COLO829 (cell line): ENCODE results near the gene ATP9A.

ENCODE experiments used
- DNase-seq: peaks from one replicate; pipeline ENCODE4 v3.0.0; 2012; ENCODE audit warnings: low spot score

ATP9A gene

GRCh38 chr20:51597389-51598231 lies 170.6 kb downstream of the ATP9A start:
- no peak for DNase-seq

DNA sequence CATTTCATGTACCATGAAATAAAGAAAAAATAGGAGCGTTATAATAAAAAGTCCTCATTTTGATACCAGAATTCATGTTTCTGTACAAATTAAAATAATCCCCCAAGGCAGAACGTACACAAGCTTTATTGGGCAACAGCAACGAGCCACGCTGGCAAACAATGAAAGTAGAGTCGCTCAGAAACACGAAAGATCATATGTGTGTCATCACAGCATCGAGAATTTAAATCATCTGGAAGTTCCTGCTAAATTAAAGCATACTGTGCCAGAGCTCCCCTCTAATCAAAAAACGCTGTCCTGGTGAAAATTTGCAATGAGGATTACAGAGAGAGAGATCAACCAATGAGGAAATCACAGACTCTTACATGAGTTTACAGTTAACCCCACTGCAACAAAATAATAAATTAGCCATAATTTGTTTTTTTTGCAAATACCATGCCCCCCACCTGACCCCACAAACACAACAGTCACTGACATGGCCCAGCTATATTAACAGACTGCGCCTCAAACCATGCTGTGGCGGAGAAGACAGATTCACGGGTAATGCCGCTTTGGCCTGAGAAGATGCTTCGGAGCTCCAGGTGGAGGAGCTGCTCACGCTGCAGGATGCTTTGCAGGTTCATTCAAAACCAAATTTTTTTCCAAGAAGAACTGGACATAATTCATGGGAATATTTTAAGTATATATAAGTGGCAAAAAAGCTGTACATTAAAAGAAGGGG lies 171.4 kb downstream of the ATP9A start:
- DNase-seq, result no peak

DNA sequence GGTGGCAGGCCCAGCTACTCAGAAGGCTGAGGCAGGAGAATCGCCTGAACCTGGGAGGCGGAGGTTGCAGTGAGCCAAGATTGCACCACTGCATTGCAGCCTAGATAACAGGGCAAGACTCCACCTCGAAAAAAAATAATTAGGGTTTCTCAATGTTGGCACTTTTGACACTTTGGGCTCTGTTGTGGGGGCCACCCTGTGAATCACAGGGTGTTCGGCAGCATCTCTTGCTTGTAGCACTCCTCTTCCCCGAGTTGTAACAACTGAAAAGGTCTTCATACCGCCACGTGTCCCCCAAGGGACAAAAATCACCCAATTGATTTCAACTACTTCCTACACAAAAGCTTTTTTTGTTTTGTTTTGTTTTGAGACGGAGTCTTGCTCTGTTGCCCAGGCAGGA lies 172.4 kb downstream of the ATP9A start:
- no peak for DNase-seq

DNA sequence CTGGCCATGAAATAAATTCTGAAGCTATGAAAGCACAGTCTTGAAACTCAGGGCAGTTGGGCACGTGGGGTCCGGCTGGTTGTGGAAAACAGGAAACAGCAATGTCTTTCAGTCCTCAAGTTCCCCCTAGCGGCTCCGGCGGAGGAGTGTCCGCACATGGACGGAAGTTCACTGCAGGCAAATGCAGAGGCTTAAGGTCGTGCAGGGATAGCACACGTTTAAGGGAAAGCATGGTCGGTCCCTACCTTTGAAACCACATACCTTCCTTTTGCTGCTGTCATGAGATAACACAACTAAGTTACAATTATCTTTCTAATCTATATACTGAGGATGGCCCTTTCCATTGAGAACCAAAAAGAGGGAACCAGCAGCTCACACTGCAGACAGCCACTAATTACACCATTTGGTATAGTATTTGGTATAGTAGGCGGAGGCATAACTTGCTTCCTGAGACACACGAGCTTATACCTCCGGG lies 173.1 kb downstream of the ATP9A start:
- peak; percentile 93 for DNase-seq

DNA sequence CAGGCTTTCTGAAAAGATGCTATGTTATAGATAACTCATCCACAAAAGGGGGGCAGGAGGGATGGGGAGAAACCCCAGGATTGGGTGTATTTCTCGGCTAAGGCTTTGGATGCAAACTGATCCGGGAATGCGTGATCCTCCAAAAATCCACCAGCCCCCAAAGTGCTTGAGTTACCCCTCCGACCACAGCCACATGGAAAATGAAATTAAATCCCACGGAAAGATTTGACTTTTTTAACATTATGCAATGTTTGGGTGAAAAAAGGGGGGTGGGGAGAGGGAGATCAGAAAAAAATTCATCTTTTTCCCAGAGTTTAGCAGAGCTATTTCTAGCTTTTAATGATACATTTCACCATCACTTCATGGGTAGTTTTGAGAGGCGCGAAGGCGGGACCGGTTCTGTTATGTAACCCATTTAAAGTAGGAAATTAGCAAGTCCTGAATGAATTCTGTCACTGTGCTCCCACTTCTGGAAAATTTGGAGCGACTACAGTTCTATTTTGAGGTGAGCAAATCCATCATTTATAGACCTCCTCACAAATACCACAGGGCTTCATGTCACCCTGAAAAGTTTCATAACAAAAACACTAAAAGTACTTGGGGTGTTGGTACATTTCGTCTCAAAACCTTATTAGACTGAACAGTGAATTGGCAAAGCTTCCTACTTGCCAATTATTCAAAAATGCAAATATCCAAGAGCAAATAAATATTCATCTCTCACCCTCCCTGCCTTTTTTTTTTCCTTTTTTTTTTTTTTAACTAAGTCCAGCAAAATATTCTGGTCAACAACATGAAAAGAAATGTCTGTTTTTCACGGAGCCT lies 173.7 kb downstream of the ATP9A start:
- DNase-seq, result no peak

- no peak for DNase-seq
These were observed 174.6 kb downstream of the ATP9A start for GRCh38 chr20:51593584-51593983.

GRCh38 chr20:51592564-51592963 lies 175.6 kb downstream of the ATP9A start:
- DNase-seq, result no peak

- DNase-seq, result no peak
These were observed 176.3 kb downstream of the ATP9A start for GRCh38 chr20:51591871-51592270.

GRCh38 chr20:51588762-51589161 lies 179.4 kb downstream of the ATP9A start:
- no peak for DNase-seq

GRCh38 chr20:51587145-51587544 lies 181.0 kb downstream of the ATP9A start:
- no peak for DNase-seq

- DNase-seq, result no peak
These were observed 182.2 kb downstream of the ATP9A start for GRCh38 chr20:51586005-51586440.

DNA sequence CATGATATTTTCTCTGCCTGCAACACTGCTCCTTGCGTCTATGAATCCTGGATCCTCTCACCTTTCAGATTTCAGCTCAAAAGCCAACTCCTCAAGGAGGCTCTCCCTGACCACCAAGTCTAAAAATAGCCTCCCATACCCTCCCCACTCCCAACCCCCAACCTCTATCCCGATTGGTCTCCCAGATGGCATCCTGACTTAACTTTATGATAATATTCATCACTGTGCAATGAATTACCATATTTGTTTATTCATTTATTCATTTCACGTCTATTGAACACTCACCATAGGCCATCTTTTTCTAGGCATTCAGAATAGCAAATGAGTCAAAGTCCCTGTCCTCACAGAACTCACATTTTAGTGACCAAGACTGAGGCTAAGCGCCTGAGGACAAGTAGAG lies 183.0 kb downstream of the ATP9A start:
- DNase-seq, result no peak

DNA sequence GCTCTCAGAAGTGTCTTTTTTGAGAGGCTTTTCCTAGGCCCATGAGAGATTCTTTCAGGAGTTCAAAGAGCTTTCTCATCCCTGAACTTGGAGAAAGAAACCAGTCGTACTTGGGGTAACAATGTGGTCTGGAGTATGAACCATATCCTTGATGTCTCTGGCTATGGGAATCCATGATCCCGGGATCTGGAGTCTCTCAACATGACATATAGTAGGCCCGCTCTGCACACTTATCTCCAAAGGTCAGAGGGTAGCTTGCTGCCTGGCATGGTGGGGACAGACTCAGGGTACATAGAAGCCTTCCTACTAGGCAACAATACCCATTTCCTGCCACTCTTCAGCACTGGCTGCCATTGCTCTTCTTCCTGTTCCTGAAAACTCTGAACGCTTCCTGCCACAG lies 183.5 kb downstream of the ATP9A start:
- DNase-seq, result no peak

- DNase-seq, result peak; percentile 54
These were observed 184.1 kb downstream of the ATP9A start for GRCh38 chr20:51584116-51584515.

GRCh38 chr20:51583499-51583898 lies 184.7 kb downstream of the ATP9A start:
- no peak for DNase-seq

DNA sequence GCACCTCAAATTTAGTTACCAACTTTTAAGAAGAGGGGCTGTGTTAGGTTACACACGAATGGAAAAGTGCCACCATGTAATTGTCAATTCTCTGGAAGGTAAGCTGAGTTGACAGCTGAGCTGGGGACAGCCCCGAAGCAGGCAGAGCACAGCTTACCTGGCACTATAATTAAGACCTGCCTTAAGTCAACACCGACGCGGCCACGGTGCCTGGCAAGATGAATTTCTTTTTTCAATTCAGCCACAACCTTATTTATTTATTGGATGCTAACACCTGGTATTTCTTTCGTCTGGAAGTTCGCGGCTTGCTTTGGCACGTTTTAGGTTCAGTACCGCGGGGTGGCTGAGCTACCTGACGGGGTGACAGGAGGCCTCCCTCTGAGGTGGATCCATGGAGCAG lies 185.1 kb downstream of the ATP9A start:
- no peak for DNase-seq

DNA sequence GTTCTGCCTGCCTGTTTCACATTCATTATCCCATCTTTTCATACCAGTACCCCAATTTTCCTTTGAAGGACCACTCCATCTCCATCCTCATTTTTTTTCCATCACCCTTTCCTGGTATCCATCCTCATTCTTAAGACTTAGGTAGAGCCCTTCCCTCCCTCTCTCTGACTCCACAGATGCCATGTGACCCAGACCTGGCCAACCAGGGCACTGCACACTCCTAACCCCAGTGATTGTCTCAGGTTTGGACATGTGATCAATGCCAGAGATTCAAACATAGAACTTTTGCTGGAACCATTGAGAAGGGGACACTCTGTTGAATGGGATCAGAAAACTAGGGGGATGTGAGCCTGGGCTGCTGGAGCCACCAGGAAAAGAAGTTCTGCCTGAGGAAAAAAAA lies 186.6 kb downstream of the ATP9A start:
- no peak for DNase-seq

GRCh38 chr20:51579137-51579536 lies 189.1 kb downstream of the ATP9A start:
- no peak for DNase-seq

DNA sequence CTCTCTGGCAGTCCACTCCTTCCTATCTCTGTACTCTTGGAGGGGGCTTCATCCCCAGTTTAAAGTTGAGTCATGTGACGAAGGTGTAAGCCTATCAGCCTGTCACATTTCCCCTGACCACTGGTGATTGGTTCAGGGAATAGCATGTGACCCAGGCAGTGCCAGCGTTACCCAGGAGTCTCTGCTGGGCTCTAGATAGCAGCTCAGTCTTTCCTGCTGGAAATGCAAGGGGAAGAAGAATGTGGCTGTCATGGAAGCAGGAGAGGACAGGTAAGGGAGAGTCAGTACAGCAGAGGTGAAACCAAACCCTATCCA lies 190.1 kb downstream of the ATP9A start:
- DNase-seq, result no peak

DNA sequence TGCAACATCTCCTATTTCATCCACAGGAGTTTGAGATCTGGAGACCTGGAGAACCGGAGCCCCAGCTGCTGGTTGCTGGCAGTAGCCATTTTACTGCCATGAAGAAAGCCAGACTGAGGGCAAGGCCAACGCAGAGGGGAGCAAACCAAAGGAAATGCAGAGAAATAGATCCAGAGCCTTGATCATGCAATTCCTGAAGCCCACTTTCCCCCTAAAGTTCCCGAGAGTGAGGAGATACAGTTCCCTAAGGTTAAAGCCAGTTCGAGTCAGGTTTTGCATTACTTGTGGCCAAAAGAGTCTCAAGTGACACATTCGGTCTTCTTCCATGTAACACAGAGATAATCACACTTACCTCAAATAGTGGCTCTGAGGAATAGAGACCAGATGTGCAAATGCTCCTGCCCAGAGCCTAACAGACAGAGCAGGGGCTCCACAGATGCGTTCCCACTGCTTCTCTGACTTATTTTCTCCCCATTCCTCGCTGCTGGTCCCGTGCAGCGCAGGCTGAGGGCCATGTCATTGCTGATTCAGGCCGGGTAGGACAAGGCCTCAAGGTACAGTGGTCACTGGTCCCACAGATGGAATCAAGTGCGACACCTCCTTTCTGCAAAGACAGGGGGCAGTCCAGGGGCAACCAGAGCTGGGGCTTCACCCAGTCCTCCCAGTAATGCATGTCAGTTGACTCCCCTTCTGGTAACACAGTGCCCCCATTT lies 190.6 kb downstream of the ATP9A start:
- DNase-seq, result no peak

GRCh38 chr20:51575486-51575885 lies 192.7 kb downstream of the ATP9A start:
- no peak for DNase-seq
